Nephron progenitor cell (in vitro differentiated cells): ENCODE data around the gene GRM8.

ENCODE experiments used
- DNase-seq: peaks from one replicate; pipeline ENCODE4 v3.0.0; 2021
- H3K27ac Mint-ChIP-seq: 2 replicates; pipeline ENCODE4 v1.8.0; 2021; ENCODE audit warnings: mild to moderate bottlenecking, moderate library complexity, mixed read lengths
- H3K27me3 Mint-ChIP-seq: 2 replicates; pipeline ENCODE4 v1.8.0; 2021; ENCODE audit warnings: mild to moderate bottlenecking, low read depth, mixed read lengths; ENCODE audit not compliant: poor library complexity
- H3K36me3 Mint-ChIP-seq: 2 replicates; pipeline ENCODE4 v1.8.0; 2021; ENCODE audit warnings: low read depth, mixed read lengths
- H3K4me1 Mint-ChIP-seq: 2 replicates; pipeline ENCODE4 v1.8.0; 2021; ENCODE audit warnings: mixed read lengths
- H3K4me3 Mint-ChIP-seq: 2 replicates; pipeline ENCODE4 v1.8.0; 2021; ENCODE audit warnings: mild to moderate bottlenecking, moderate library complexity, mixed read lengths
- H3K9me3 Mint-ChIP-seq: 2 replicates; pipeline ENCODE4 v1.8.0; 2021; ENCODE audit warnings: mild to moderate bottlenecking, moderate library complexity, mixed read lengths
- TF ChIP-seq, protein P1 (sequence below): fragments of 200-600 bp; sonication (generic); IDR thresholded peaks from 2 replicates; pipeline ENCODE4 v1.5.0; 2021; ENCODE audit warnings: antibody characterized with exemption

Gene GRM8

DNA sequence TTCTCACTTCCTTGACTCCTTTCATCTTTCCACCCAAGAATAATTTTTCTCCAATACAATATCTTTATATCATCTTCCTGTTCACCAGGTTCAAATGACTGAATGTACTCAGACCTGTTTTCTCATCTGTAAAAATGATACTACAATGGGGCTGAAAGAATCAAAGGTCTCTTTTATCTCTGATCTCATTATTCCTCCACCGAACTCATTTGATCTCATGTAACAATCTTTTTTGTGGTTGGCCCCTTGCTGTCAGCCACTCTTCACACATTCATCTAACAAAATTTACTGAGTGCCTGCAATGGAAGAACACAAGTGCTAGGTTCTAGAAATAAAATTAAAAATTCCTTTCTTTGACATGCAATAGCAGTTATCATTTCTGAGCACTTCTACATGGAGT is 65.0 kb downstream of the GRM8 start:
- Mint-ChIP-seq H3K4me1 (peaks cover 7% of the 10 kb centered on the region), H3K27me3 (no peaks in the 10 kb centered on the region), H3K36me3 (no peaks in the 10 kb centered on the region), H3K9me3 (no peaks in the 10 kb centered on the region), H3K27ac (no peak overlapping the region), H3K4me3 (no peak overlapping the region)
- TF ChIP-seq, protein P1, sequence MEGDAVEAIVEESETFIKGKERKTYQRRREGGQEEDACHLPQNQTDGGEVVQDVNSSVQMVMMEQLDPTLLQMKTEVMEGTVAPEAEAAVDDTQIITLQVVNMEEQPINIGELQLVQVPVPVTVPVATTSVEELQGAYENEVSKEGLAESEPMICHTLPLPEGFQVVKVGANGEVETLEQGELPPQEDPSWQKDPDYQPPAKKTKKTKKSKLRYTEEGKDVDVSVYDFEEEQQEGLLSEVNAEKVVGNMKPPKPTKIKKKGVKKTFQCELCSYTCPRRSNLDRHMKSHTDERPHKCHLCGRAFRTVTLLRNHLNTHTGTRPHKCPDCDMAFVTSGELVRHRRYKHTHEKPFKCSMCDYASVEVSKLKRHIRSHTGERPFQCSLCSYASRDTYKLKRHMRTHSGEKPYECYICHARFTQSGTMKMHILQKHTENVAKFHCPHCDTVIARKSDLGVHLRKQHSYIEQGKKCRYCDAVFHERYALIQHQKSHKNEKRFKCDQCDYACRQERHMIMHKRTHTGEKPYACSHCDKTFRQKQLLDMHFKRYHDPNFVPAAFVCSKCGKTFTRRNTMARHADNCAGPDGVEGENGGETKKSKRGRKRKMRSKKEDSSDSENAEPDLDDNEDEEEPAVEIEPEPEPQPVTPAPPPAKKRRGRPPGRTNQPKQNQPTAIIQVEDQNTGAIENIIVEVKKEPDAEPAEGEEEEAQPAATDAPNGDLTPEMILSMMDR: no peak
- no peak for DNase-seq

DNA sequence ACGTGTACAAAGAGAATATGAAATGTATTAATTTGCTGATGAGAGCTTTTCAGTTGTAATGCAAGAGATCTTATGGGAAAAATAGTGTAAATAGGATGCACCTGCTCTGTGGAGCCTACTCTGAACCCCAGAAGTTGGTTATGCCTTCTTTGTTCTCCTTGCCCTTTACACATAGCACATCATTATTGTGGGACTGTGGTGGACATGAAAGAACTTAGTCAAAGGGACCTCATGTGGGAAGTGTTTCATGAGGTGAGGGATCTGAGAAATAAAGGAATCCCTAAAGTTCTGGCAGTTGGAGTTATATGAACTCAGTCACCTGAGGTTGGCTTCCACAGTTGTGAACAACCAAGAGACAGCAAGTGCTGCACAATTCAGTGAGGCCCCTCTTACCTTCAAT is 66.1 kb downstream of the GRM8 start:
- Mint-ChIP-seq H3K27ac (no peak overlapping the region), H3K4me3 (no peak overlapping the region), H3K27me3 (no peaks in the 10 kb centered on the region), H3K9me3 (no peaks in the 10 kb centered on the region), H3K4me1 (peaks cover 7% of the 10 kb centered on the region), H3K36me3 (no peaks in the 10 kb centered on the region)
- TF ChIP-seq, protein P1: no peak
- DNase-seq: no peak

DNA sequence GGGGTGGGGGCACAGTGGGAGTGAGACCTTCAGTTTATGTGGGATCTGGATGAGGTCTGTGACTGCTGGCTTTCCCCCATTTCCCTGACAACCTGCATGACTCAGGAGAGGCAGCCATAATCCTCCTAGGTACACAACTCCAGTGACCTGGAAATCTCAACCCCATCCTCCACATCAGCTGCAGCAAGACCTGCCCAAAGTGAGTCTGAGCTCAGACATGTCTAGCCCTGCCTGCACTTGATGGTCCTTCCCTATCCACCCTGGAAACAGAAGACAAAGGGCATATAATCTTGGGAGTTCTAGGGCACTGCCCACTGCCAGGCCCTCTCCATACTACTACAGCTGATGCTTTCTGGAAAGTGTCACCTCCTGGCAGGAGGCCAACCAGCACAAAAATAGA is 75.6 kb downstream of the GRM8 start:
- no peaks in the 10 kb centered on the region for H3K4me1 Mint-ChIP-seq
- no peaks in the 10 kb centered on the region for H3K36me3 Mint-ChIP-seq
- TF ChIP-seq, protein P1: no peak
- no peak overlapping the region for H3K4me3 Mint-ChIP-seq
- no peak overlapping the region for H3K27ac Mint-ChIP-seq
- DNase-seq: no peak
- H3K27me3 Mint-ChIP-seq: peaks cover 4% of the 10 kb centered on the region
- H3K9me3 Mint-ChIP-seq: peaks cover 26% of the 10 kb centered on the region

DNA sequence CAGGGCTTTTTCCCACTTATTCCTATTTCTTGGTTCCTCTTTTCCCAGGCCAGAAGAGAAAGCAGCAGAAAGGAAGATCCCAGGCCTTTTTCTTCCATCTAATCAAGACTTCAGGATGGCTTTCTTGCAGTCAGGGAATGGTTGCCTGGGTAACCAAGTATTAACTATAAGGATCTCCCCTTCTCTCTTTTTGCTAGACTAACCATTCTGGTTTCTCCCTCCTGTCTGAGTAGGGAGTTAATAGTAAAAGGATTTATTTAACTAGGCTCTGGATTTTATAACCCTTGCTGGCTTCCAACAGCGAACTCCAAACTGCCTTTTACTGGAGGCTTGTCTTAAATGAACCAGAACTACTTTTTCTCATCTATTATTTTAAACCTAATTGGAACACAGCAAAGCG is 90.4 kb downstream of the GRM8 start:
- no peaks in the 10 kb centered on the region for H3K9me3 Mint-ChIP-seq
- H3K4me3 Mint-ChIP-seq: no peak overlapping the region
- no peaks in the 10 kb centered on the region for H3K27me3 Mint-ChIP-seq
- H3K27ac Mint-ChIP-seq: no peak overlapping the region
- DNase-seq: no peak
- no peaks in the 10 kb centered on the region for H3K4me1 Mint-ChIP-seq
- no peaks in the 10 kb centered on the region for H3K36me3 Mint-ChIP-seq
- TF ChIP-seq, protein P1: no peak

DNA sequence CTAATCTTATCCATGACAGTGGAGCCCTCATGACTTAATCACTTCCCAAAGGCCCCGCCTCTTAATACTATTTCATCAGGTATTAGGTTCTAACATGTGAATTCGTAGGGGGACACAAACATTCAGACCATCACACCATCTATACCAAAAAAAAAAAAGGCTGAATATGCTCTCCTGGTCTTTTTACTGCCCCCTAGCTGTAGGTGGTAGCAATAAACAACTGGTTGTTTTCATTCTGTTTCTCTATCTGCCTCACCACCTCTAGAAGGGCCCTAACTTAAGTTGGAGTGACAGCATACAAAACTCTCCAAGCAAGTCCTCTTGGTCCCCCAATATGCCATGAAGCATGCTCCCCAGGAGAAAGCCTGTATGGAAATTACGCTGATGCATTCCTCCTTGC is 94.1 kb downstream of the GRM8 start:
- no peak overlapping the region for H3K4me3 Mint-ChIP-seq
- H3K4me1 Mint-ChIP-seq: peaks cover 5% of the 10 kb centered on the region
- no peak overlapping the region for H3K27ac Mint-ChIP-seq
- no peak for DNase-seq
- no peaks in the 10 kb centered on the region for H3K27me3 Mint-ChIP-seq
- TF ChIP-seq, protein P1: peak; percentile 22
- no peaks in the 10 kb centered on the region for H3K9me3 Mint-ChIP-seq
- H3K36me3 Mint-ChIP-seq: no peaks in the 10 kb centered on the region

DNA sequence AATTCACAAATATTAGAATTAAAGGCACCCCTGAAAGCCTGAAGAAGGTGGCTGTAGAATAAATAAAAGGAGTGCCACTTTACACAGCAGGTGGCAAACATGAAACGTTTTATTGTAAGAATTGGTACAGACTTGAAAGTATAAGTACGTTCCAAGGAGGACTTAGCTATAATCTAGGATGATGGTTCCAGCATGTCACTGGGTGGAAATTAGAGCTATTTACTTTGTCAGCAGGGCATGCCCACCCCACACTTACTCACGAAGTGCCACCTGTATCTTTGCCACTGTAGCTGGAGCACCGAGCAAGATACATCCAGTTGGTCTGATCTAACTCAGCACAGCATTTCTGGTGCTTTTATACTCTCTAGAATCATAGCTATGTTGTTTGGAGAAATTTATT is 97.8 kb downstream of the GRM8 start:
- TF ChIP-seq, protein P1: no peak
- no peak for DNase-seq
- H3K9me3 Mint-ChIP-seq: no peaks in the 10 kb centered on the region
- H3K4me3 Mint-ChIP-seq: no peak overlapping the region
- no peaks in the 10 kb centered on the region for H3K27me3 Mint-ChIP-seq
- peaks cover 5% of the 10 kb centered on the region for H3K4me1 Mint-ChIP-seq
- no peaks in the 10 kb centered on the region for H3K36me3 Mint-ChIP-seq
- H3K27ac Mint-ChIP-seq: no peak overlapping the region
